GM19238 (cell line): ENCODE results near the gene KCNK16.
A peak's percentile ranks its signal among the peaks of the same experiment; 100 is the strongest.
"Not testable (repeated sequence)": the region's sequence is repeated elsewhere in the genome, so short reads cannot be mapped to it uniquely, and the experiment has no call there.

Experiments
- DNase-seq: peaks from one replicate; pipeline ENCODE4 v3.0.0; 2011; ENCODE audit warnings: low spot score; ENCODE audit not compliant: insufficient read length

The KCNK16 gene

DNA sequence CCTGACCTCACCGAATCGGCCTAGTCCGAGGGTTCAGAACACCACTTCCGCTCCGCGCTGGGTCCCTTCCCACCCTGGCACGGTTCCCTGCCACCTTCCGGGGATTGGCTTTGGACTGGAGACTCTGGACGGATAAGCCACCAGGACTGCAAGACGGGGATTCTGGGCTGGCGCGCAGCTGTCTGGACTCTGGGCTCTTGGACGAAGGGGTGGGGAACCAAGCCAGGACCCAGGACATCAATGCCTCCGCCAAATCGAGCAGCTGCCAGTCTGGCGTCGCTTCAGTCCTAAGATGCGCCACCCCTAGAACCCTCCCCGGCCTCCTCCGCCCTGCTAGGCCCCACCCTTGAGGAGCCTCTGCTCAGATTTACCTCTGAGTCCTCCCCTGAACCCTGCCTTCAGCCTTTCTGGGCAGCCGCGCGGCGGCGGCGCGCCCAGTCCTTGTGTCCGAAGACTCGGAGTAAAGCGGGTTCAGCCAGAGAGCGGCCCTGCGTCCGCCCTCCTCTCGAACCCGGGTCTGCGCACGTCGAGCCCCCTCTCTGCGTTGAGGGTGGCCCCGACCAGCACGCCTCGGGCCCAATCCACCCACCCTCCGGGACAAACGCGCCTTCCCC, 9.5 kb downstream of the KCNK16 start:
- DNase-seq = no peak

DNA sequence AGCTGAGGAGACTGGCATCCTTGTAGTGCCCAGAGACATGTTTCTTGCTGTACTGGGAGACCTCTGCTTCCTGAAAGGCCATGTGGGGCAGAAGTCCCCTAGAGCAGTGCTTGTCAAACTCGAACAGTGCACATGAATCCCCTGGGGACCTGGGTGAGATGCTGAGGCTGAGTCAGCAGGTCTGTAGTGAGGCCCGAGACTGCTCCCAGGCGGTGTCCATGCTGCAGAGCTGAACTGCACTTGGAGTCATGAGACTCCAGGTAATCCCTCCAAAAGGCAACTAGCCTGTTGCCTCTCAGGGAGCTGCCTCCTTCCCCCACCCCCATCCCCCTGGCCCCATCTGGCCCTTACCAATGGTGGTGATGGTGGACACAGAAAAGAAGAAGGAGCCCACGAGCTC, 12.0 kb downstream of the KCNK16 start:
- DNase-seq = no peak

DNA sequence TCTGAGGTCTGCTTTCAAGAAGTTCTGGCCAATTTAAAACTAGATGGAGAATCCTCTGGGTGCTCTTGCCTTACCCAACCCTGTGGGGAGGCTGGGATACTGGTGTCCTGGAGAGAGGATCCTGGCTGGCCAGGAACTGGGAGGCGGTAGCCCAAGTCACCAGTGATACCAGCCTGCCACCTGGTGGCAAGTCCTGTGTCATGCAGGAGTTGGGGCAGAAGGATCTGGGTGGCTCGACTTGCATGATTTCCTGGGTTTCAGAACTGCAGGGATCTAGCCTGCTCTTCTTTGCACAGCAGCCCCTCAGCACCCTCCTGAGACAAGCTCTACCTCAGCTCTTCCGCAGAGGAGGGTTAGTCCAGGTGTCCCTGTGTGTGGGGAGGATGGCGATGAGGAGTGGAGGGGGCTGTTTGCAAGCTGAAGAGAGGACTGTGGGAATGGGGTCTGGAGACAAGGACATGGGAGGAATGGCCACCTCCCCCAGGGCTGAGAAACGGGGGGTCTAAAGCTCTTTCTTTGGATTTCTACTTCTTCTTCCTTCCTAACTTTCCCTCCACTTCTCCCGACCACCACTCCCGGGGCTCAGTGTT, 12.5 kb downstream of the KCNK16 start:
- peak; percentile 69 for DNase-seq

DNA sequence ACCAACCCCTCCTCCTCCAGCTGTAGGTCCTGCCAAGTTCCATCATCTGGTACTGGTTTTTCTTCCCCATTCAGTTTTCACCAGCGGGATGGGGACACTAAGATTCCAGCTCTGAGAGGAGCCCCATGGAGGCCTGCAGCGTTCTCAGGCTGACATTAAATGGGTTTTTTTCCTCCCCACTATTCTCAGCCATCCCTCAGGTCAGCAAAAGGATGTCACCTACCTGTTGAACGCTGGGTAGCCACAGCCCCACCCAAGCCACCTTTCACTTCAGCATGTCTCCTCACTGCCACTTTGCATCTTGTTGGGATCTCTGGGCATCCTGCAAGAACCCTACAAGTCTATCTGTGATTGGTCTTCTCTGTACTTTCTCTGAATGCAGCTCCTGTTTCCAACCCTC, 15.0 kb downstream of the KCNK16 start:
- DNase-seq = no peak

DNA sequence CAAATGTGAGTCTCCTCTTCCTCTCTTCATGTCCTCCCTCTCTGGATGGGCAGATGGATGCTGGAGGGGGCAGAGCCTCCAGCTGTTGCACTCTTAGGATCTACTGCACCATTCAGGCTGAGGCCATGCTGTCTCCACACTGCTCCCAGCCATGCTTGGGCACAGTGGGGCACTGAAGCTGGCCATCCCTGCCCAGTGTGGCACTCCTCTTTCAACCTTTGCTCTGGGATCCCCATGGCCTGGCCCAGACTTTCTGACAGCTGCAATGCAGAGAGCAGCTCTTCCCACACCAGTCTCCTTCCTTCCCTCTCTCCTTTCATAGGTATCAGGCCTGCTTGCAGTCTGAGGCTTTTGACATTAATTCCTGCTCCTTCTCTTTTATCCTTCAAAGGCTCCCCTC, 17.6 kb downstream of the KCNK16 start:
- no peak for DNase-seq

DNA sequence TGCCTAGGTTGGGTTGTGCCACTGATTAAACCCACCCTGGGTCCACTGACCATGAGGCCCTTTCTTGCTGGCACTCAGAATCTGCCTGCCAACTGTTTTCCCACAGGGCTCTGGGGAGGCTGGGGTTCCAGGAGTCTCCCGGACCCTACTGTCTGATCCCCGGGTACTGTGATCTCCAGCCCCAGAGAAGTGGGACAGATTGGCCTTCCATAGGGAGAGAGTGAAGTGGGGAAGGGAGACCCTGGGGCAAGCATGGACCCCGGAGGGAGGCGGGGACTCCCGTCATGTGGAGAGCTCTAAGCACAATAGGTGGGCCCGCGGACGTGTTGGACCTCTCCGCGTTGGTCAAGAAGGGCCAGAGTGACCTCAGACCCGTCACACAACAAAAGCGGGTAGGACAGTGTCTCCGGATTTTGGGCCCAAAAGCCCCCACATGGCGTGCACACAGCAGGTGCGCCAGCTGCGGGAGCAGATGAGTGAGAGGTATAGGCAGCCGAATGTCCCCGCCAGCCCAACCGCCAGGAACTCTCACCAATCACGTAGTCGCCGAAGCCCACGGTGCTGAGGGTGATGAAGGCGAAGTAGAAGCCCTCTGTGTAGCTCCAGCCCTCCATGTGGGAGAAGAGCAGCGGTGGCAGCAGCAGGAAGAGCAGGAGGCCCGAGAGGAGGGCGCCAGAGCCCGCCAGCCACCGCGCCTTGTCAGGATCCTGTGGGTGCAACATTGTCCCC, 18.9 kb downstream of the KCNK16 start:
- no peak for DNase-seq

DNA sequence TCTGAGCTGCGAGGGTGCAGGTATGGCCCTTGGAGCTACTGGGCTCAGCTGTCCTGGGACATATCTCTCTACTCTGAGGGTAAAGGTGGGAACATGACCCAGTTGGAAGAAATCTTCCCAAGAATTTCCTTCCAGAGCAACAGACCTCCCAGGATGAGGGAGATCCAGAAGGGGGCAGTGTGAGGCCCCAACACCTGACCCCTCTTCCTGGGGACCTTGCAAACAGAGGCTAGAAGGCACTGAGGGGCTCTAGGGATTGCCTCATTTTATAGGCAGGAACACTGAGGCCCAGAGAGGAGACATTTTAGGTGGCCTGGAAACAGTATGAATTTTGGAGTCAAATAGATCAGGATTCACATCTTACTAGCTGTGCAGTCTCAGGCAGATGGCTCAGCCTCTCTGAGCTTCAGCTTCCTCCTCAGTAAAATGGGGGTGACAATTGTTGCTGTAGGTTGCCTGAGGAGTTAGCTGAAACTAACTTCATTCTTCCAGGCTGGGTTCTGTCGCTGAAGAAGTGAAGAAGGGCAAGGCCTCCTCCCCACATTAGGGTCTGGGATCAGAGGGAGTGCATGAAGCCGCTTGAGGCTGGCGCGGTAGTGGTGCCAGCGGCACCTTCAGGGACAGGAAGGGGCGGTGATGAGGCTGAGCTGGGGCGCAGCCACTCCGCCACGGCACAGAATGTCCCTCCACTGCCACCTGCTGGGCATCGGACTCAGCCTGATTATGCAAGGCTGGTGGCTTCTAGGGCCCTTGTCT, 19.7 kb downstream of the KCNK16 start:
- DNase-seq = peak; percentile 94

DNA sequence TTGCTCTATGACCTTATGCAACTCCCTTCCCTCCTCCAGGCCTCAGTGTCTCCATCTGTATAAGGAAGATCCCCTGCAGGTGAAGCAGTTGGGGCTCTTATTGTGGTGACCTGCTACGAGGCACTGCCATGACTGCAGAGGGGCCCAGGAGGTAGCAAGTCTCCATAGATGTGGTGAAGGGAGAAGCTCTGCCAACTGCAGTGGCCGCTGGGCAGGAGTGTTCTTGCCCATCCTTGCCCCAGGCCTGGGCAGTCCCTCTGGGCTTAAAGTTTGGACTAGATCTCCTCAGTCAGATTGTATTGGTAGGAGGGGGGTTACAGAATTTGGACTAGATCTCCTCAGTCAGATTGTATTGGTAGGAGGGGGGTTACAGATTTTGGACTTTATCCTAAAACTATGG, 20.5 kb downstream of the KCNK16 start:
- DNase-seq = no peak

DNA sequence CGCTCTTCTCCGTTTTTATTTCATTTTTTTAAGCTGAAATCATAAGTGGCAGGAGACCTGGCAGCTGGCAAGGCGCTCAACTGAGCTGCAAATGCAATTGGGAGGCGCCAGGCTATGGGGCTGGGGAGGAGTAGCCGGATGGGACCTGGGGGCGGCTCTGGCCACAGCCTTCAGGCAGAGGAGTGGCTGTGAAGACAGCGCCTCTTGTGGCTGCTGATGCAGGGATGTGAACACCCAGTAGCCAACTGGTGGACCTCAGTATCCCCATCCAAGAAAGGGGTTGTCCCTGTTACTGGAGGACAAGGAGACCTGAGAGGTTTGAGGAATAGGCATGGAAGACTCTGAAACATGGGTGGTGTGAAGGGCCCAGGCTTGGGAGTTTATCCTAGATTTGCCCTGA, 20.9 kb downstream of the KCNK16 start:
- DNase-seq = no peak

DNA sequence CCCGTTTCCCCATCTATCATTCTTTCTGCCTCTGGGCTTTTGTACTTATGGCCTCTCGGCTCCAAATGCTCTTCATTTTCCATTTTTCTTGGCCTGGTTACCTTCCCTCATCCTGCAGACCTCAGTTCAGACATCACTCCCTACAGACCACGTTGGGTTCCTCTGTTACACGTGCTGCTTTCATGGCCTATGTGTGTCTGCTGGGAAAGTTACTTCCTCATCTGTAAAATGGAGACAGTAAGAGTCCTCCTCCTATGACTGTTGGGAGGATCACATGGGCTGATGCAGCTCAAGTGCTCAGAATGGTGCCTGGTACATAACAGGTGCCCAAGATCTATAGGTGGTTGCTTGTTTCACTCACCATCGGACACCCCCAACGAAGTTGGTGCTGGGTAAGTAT, 21.8 kb downstream of the KCNK16 start:
- DNase-seq = no peak

DNA sequence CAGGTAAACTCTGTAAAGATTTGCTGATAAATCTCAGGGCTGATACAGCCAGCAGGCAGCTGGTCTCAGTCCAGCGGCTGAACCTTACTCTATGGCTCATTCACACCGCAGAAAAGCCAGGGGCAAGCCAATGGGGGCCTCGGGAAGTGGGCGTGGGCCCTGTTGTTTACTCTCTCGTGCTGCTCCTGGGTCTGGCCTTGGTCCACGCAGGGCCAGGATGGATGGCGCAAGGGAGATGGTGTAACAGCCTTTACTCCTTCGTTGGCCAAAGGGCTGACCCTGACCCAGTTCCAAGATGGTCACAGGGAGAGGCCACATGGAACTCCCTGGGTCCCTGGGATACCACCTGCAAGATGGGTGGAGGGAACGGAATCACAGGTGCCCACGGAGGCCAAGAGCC, 24.4 kb downstream of the KCNK16 start:
- DNase-seq = no peak

DNA sequence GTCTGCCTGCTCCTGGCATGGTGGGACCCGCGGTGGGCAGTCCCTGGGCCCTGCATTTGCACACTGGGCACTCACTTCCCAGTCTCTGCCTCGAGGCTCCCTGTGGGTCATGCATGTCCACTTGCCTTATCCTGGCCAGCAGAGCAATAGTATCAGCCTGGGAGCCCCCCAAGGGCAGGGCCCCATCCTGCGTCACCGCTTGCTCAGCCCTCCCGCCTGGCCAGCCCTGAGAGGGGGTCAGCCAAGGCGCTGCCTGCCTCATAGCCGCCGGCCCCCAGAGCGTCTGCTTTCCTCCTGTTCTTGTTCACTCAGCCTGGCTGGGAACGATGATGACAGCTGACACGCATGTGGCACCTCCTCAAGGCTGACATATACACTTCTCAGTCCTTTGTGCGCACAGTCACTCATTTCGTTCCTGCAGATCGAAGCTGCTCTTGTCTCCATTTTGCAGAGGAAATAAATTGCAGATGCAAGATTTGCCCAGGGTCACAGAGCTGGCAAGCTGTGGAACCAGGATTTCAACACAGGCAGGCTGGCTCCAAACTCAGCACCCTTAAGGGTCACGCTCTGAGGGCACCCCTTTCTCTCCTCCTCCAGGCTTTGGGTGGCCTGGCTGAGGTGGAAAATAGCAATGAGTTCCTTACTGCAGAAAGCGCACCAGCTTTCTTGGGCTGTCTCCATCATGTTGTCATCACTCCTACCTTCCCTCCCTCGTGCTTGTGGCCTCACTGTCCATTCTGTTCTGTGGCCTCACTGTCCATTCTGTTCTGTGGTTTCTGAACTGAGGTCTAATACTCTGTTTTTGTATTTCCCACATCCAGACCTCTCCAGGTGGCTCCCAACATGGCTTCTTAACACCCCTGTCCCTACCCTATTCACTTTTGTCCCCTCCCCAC, 25.5 kb downstream of the KCNK16 start:
- DNase-seq = no peak

DNA sequence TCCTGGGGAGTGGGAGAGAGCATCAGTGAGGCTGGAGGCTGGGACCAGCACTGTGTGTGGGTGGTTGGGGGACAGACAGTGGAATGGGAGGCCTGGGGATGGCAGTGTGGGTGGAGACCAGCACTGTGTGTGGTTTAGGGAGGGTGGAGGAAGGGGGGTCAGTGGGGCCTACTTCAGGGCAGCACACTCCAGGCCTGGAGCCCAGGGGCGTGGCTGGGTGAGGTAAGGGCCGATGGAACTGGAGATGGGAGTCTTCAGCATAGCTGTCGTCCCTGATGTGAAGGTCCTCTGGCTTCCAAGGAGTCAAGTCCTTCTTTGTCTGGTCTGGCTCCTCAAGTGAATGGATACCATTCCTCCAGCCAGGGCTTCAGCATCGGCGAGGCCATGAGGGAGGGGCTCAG, 26.9 kb downstream of the KCNK16 start:
- no peak for DNase-seq

DNA sequence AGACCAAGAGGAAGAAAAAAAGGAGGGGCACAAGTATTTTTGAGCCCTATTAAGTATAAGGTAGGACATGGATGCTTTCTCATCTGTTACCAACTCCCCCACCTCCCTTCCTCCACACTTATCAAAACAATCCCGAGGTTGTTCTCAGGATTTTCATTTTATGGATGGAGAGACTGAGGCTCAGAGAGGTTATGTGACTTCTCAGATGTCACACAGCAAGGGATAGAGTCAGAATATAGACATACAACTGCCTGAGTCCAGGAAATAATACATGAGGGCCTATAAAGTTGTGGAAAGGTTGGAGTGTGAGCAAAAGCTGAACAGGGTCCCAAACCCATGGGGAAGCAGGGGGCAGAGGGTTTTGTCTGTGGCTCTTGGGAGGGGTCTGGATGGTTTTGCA, 27.6 kb downstream of the KCNK16 start:
- no peak for DNase-seq

DNA sequence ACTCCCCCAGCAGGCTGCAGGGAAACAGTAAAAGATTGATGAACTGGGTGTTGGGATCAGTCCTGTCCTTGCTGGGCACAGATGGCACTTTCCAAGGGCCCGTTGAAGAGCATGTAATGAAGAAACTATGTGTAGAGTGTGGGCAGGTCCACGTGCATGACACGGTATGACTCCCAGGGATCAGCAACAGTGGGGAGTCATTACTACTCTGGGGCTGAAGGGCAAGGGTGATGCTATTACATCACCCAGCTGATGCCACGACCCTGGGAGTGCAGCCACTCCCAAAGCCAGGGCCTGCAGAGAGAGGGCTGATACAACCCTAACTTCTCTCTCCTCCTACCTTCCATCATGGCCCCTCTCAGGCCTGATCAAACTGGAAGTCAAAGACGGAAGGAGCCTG, 28.4 kb downstream of the KCNK16 start:
- no peak for DNase-seq

DNA sequence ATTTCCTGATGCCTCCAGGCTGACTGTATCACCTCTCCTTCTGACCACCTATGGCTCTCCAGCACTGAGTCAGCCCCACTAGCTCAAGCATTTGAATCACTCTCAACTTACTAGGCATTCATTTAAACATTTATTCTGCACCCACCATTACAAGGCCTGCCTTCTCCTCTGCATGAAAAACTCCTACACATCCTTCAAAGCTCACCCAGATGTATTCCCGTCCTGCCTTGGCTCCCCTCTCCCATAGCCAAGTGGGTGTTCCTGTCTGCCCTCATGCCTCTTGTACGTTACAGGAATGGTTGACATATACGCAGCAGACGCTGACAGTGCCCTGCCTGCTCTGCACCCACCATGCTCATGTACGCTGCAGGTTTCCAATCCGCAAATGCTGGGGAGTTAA, 29.9 kb downstream of the KCNK16 start:
- no peak for DNase-seq

DNA sequence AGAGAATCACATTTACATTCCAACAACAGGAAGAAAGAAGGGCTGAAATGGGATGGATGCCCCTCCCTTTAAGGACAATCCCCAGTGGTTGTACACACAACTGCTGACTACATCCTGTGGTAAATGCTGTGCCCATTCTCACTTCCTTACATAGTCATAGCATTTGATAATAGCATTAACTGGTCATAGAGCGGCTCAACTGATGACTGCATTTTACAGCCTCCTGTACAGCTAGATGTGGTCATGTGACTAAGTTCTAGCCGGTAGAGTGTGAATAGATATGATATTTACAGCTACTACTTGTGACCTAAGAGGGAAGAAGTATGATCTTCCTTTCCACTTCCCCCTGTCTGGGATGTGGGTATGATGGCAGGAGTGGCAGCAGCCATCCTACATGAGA, 33.0 kb downstream of the KCNK16 start:
- no peak for DNase-seq

DNA sequence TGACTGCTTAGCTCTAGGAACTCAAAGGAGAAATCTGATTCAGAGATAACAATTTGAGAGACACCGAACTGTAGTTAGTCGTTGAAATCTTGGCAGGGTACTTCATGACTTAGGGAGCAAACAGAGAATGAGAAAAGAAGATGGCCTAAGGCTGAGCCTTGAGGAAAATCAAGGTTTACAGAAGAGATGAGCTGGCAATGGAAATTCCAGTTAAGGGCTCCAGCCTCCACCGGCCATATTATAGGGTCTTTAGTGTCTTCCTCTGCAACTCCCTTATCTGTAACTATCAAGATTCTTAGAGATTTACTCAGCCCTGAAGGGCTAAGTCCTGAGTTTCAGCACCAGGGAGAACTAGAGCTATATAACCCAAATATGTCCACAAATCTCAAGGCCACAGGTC, 34.9 kb downstream of the KCNK16 start:
- no peak for DNase-seq

DNA sequence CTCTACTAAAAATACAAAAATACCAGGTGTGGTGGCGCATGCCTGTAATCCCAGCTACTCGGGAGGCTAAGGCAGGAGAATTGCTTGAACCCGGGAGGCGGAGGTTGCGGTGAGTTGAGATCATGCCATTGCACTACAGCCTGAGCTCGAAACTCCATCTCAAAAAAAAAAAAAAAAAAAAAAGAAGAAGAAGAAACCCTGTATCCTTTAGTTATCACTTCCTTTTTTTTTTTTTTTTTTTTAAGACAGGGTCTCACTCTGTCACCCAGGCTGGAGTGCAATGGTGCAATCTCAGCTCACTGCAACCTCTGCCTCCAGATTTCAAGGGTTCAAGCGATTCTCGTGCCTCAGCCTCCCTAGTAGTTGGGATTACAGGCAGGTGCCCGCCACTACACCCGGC, 35.9 kb downstream of the KCNK16 start:
- DNase-seq = not testable (repeated sequence)

DNA sequence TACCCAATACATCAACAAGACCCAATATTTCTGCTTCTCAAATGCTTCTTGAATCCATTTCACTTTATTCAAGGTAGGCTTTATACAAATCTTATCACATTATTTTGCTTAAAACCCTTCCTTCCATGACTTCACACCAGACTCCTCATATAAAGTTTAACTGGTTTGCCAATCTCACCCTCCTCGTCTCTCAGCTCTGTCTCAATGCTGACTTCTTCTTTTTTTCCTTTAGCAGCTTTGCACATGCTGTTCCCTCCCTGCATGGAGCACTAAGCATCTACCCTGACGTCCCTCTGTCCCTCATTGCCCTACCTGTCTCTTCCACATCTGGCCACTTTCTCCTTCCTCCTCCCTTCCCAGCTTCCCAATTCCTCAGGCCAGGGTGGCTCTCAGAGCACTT, 39.7 kb downstream of the KCNK16 start:
- no peak for DNase-seq

DNA sequence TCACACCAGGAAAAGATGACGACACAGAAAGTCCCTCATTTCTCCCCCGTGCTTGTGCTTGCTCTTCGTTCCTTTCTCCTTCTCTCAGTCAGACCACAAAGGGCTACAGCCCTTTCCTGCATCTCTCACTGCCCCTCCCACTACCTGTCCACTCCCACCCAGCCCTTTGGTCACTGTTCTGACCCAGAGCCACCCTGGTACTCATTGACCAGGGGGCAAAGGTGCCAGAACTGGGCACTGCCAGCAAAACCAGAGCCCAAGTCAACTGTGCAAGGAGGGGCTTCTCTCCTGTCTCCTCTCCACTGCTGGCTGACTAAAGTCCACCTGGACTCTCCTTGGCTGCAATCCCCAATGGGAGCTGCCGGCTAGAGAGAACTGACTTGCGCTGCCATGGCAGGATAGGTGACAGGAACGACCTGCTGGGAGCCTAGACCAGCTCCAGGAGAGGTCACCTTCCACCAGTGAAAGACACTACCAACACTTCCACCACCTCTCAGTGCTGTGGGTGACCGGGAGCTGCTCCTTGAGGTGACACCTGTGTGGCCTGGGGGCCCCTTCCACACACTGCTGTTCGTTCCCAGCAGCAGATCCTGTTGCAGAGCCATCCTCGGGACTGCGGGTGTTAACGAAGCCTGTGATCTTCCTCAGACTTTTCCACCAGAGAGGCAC, 41.1 kb downstream of the KCNK16 start:
- DNase-seq = no peak
